DMS 273 treated with DMSO at 0.1 percent for 48 hours (cell line): ENCODE measurements around the gene MYCBPAP.

ENCODE experiments used
- DNase-seq: peaks from one replicate; lab custom pipeline; 2025; lab: John Stamatoyannopoulos, UW

MYCBPAP gene

GRCh38 chr17:50487213-50488096 is 20.8 kb upstream of the MYCBPAP start:
- no peak for DNase-seq

DNA sequence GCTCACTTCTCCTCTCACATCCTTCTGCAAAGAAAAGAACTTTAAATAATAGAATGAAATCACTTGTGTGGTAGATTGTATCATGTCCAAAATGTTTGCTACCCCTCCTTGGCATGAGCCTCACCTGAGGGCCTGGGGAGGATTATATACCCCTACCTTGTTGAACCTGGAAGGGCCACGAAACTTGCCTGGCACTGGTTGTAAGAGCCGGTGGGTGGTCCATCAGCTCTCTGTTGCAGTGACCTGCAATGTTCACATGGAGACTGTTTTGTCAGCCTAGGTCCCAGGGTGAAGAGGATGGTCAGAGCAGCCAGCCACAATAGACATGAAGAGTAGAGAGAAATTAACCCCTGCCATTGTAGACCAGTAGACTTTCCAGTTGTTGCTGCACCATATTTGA is 19.4 kb upstream of the MYCBPAP start:
- DNase-seq: no peak

DNA sequence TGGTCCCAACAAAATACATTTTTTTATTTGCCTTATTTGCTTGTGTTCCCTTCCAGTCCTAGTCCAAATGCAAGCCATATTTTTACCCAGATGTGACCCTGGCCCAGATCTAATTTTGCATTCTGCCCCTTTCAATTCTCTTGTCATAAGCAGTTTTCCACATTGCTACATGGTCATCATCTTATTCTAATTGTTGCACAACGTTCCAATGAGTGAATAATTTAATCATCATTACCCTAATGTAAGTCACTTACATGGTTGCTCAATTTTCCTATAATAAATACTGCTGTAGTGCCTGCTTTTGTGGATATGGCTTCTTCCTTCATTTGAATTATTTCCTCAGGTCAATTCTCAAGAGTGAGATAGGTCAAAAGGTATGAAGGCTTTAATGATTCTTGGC is 16.7 kb upstream of the MYCBPAP start:
- no peak for DNase-seq

- no peak for DNase-seq
Observed at GRCh38 chr17:50492214-50492613, 16.0 kb upstream of the MYCBPAP start.

- DNase-seq: no peak
Observed at GRCh38 chr17:50493744-50494143, 14.5 kb upstream of the MYCBPAP start.

DNA sequence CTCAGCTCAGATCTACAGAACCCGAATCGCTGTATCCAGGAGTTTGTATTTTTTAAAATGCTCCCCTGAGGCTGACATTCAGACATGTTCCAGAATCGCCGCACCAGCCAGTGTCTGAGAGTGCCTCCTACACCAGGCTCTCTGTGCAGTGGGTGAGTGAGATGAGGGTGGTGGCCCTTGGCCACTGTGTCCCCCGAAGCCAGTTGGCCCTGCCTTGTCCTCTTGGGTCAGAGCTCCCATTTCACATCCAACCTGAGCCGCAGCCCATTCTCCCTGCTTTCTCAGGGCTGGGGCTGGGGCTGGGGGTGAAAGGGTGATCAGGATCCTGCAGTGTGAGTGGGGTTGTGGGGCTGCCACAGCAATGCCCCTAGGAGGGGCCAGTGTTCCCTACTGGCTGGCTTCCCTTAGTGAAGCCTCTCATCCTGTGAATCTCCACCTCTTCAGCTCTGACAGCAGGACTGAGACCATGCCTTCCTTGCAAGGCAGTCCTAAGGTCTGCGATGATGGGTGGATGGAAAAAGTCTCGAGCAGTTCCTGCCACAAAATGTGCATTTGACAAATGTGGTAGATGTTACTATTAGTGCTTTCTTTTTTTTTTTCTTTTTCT is 12.9 kb upstream of the MYCBPAP start:
- DNase-seq: no peak

DNA sequence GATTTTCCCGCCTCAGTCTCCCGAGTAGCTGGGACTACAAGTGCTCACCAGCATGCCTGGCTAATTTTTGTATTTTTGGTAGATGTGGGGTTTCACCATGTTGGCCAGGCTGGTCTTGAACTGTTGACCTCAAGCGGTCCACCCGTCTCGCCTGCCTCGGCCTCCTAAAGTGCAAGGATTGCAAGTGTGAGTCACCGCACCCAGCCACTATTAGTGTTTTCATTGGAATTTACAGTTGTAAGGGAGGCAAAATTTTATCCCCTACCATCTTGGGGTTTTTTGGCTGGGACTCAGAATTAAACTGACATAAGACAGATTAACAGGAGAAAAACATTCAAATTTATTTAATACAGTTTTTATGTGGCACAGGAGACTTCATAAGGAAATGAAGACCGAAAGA is 12.3 kb upstream of the MYCBPAP start:
- DNase-seq: no peak

DNA sequence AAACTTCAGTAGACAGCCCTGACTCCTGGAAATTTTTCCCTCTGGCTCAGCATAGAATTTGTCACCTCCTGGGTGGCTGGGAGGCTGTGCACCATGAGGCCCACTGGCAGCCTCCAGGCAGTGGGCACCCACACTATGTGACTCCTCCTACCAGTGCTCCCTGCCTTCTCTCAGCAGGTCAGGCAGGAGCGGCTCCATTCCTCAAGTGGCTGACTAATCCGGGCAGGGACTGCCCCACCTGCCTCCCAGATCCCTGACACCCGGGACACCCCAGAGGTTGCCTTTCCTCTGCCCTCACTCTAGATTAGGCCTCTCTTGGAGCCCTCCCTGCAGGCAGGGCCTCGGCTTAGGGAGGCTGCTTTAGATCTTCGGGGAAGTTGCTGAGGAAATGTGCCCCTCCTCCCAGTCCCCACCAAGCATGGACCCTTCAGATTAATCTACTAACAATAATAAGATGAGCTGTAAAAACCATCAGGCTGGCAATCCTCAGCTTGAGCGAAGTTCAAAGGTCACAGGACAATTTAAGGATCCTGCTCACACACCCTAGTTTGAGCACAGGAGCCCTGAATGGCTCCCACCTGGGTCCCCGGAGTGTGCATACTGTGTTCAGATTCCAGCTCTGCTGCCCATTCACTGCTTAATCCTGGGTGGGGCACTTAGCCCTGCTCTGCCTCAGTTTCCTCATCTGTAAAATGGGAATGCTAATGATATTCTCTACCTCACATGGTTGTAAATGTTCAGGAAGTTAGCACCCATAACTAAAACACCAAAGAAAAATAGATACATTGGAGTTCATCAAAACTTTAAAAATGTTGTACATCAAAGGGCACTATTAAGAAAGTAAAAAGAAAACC is 10.0 kb upstream of the MYCBPAP start:
- no peak for DNase-seq

GRCh38 chr17:50499270-50499669 is 9.0 kb upstream of the MYCBPAP start:
- no peak for DNase-seq

GRCh38 chr17:50499721-50500120 is 8.5 kb upstream of the MYCBPAP start:
- no peak for DNase-seq

- DNase-seq: no peak
Observed at GRCh38 chr17:50501054-50501453, 7.2 kb upstream of the MYCBPAP start.

GRCh38 chr17:50502301-50502990 is 5.8 kb upstream of the MYCBPAP start:
- no peak for DNase-seq

GRCh38 chr17:50505591-50506130 is 2.6 kb upstream of the MYCBPAP start:
- no peak for DNase-seq

DNA sequence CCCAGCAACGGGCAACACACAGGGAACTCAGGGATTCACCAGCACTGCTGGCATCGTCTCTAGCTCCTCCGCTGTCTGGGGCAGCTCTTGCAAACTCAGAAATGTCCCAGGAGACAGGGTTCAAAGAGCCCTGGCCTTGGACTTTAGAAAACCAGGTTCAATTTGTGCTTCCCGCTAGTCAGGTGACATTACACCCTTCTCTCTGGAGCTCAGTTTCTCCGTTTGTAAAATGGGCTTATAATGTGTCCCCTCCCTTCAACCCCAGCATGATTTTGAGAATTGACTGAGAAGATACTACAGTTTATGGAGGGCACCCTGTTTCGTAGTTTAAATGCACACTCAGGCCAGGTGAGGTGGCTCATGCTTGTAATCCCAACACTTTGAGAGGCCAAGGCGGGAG is 1.9 kb upstream of the MYCBPAP start:
- no peak for DNase-seq

DNA sequence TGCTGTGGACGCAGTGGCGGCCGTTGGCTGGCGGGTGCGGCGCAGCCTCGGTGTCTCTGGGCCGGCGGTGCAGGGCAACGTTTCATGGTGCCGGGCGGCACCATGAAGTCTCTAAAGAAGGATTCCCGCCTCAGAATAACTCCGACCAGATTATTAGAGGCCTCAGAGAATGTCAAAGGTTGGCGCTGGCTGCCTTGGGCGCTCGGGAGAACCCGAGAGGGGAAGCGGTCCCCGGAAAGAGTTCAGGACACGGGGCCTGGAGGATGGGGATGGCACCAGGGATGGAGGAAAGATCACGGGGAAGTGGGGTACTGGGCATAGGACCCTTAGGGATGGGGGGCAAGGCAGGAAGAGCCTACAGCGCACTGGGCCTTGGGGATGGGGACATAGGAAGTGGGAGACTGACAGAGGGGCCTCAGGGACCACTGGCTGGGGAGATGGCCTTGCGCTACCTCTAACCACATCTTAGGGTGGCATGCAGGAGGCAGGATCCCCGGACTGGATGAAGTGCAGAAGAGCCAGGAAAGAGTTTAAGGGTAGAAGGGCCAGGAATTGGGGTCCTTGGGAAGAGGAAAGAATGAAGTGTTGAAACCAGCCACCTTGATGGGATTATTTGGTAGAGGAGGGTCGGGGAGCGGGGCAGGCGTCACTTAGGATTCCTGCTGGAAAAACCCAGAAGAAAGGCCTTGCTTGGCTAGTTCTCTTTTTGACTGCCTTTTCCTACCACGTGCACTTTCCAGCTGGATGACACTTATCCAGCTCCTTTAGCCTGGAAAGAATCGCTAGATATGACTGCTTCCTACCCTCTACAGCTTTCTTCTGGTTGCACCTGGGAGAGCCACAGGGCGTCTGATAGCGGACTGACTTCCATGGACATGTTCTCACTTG is 578 bp downstream of the MYCBPAP start:
- no peak for DNase-seq

DNA sequence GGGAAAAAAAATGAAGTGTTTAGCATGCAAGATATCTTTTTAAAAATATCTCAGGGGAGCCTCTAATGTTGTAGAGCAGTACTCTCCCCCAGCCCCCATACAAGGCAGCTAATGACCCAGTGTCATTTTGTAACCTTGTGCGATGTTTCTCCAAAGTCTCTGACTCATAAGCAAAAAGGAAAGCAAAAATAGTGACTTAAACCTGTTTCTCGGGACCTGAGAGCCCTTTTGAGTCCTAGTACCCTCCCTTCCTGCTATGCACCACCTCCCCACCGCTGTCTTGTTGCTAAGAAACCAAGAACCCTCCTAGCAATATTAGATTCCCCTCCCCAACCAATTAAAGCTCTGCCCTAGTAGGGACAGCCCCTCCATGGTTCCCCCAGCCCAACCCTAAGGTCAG is 2.8 kb downstream of the MYCBPAP start:
- DNase-seq: no peak

GRCh38 chr17:50513495-50513894 is 5.3 kb downstream of the MYCBPAP start:
- no peak for DNase-seq

GRCh38 chr17:50514388-50514787 is 6.1 kb downstream of the MYCBPAP start:
- DNase-seq: no peak

- DNase-seq: no peak
Observed at GRCh38 chr17:50514936-50515702, 6.9 kb downstream of the MYCBPAP start.

DNA sequence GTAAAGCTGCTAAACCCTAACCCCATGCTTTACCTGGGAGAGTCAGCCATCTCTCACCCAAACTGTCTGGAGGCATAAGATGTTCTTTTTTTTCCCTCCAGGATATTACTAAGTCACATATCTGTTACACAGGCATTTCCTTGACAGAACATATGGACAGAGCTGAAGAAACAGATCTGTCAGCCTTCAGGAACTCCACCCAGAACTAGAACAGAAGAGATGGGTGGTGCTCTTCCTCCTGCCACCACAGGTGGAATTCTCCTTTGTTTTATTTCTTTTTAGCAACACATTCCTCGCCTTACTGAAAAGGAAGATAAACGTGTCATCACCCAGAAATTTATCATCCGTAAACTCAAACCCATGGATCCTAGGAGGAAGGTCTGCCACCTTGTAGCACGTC is 8.8 kb downstream of the MYCBPAP start:
- no peak for DNase-seq
